ENCODE measurements around the gene ZMIZ1. TPM values are rescaled to one million over a fixed set of nuclear protein-coding genes. Genes with fewer than 3 reads are reported as not detected.

The ZMIZ1 gene
- total RNA-seq, 4 donors from 2014 or later: 71.9 to 104 (median 79.5) TPM

- TF ChIP-seq POLR2AphosphoS5 (IDR thresholded peaks at IDR 0.05) (peak in 2 of 3 donors; percentile 21 to 72), CTCF (IDR thresholded peaks at IDR 0.05) (no peak), POLR2A (IDR thresholded peaks at IDR 0.05) (no peak)
- no peaks in the 10 kb centered on the region for H3K36me3 ChIP-seq
- no peaks in the 10 kb centered on the region for H3K9me3 ChIP-seq
- DNase-seq (ENCODE audit: low spot score in 2 of 2): no peak
- H3K4me3 ChIP-seq: peak overlapping the region; percentile 11
- peaks cover 95% of the 10 kb centered on the region for H3K4me1 ChIP-seq
- WGBS: 11% methylated on average over 8 of the region's 24 CpGs
- no peaks in the 10 kb centered on the region for H3K27me3 ChIP-seq
- peak overlapping the region; percentile 85 for H3K27ac ChIP-seq
Observed at GRCh38 chr10:79093658-79094411, 25.1 kb downstream of the ZMIZ1 start.

- H3K4me1 ChIP-seq: peaks cover 97% of the 10 kb centered on the region
- TF ChIP-seq EP300 (IDR thresholded peaks at IDR 0.05) (no peak), CTCF (IDR thresholded peaks at IDR 0.05) (no peak), POLR2A (IDR thresholded peaks at IDR 0.05) (no peak), POLR2AphosphoS5 (IDR thresholded peaks at IDR 0.05) (no peak)
- 90% methylated on average over 7 of the region's 12 CpGs for WGBS
Observed at GRCh38 chr10:79094412-79095175, 25.8 kb downstream of the ZMIZ1 start.

DNA sequence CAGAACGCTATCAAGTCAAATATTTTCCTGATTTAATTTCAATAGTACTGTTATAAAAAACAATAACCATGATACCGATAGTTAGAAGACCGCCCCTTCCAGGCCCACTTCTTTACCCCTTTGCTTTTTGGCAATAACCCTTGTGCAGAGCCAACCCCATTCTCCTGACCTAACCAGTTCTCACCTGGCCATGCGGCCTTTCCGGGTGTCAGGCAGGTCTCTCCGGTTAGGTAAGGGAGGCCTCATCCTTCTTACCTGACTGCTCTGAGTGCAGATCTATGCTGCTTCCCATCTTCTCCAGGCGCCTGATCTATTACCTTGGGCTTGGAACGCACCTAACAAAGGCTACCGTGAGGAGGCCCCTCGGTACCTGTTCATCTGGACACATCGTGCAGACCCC, 26.6 kb downstream of the ZMIZ1 start:
- TF ChIP-seq POLR2A (IDR thresholded peaks at IDR 0.05): no peak
- TF ChIP-seq EP300 (IDR thresholded peaks at IDR 0.05): no peak
- TF ChIP-seq POLR2AphosphoS5 (IDR thresholded peaks at IDR 0.05): no peak
- TF ChIP-seq CTCF (IDR thresholded peaks at IDR 0.05): no peak
- H3K9me3 ChIP-seq: no peaks in the 10 kb centered on the region
- no peak overlapping the region for H3K4me3 ChIP-seq
- H3K27me3 ChIP-seq: no peaks in the 10 kb centered on the region
- H3K27ac ChIP-seq: peak overlapping the region; percentile 85
- no peak for DNase-seq (ENCODE audit: low spot score in 2 of 2)
- no peaks in the 10 kb centered on the region for H3K36me3 ChIP-seq
- peaks cover 97% of the 10 kb centered on the region for H3K4me1 ChIP-seq
- 69% methylated on average over 11 of the region's 11 CpGs for WGBS

More at GRCh38 chr10:79094412-79095175, 25.8 kb downstream of the ZMIZ1 start:
- H3K27me3 ChIP-seq: no peaks in the 10 kb centered on the region
- peak overlapping the region; percentile 11 for H3K4me3 ChIP-seq
- H3K36me3 ChIP-seq: no peaks in the 10 kb centered on the region
- DNase-seq (ENCODE audit: low spot score in 2 of 2): no peak
- peak overlapping the region; percentile 85 for H3K27ac ChIP-seq
- no peaks in the 10 kb centered on the region for H3K9me3 ChIP-seq

GRCh38 chr10:79096514-79096913, 27.7 kb downstream of the ZMIZ1 start:
- WGBS: 85% methylated on average over 5 of the region's 5 CpGs
- no peak for DNase-seq (ENCODE audit: low spot score in 2 of 2)
- no peaks in the 10 kb centered on the region for H3K36me3 ChIP-seq
- peaks cover 97% of the 10 kb centered on the region for H3K4me1 ChIP-seq
- no peak overlapping the region for H3K4me3 ChIP-seq
- H3K9me3 ChIP-seq: no peaks in the 10 kb centered on the region
- TF ChIP-seq POLR2A (IDR thresholded peaks at IDR 0.05): no peak
- TF ChIP-seq CTCF (IDR thresholded peaks at IDR 0.05): no peak
- no peak for TF ChIP-seq EP300 (IDR thresholded peaks at IDR 0.05)
- TF ChIP-seq POLR2AphosphoS5 (IDR thresholded peaks at IDR 0.05): no peak
- peak overlapping the region; percentile 45 for H3K27ac ChIP-seq
- H3K27me3 ChIP-seq: no peaks in the 10 kb centered on the region

Data from suprapubic skin (tissue), 4 donors.